SK-N-SH (cell line): ENCODE measurements around the gene TIMM10. TPM values are rescaled to one million over a fixed set of nuclear protein-coding genes. Genes with fewer than 3 reads are reported as not detected.

Experiments
- CTCF ChIA-PET: fragments of 300-600, 350-600 bp; formaldehyde crosslinking; extraction: SDS; loops from one replicate; lab custom pipeline; 2021; lab: Yijun Ruan, JAX
- POLR2A ChIA-PET: fragments of 350-600 bp; sonication (Branson Sonifier 250); formaldehyde crosslinking; extraction: SDS; loops from one replicate; lab custom pipeline; 2020; ENCODE audit warnings: antibody characterized with exemption, inconsistent platforms; lab: Yijun Ruan, JAX
- DNase-seq: peaks from one replicate; pipeline ENCODE4 v3.0.0; 2012
- H2AFZ ChIP-seq: fragments of 200-600 bp; sonication (generic); 2 replicates; pipeline ENCODE4 v1.8.1; 2016; ENCODE audit warnings: antibody characterized with exemption, mild to moderate bottlenecking, low read depth
- H3F3A ChIP-seq: fragments of 200-600 bp; sonication (generic); replicated peaks from 2 replicates; pipeline ENCODE3; 2016; ENCODE audit warnings: antibody characterized with exemption, mild to moderate bottlenecking; ENCODE audit not compliant: insufficient read depth
- H3K27ac ChIP-seq, 2 experiments: fragments of 200-500 bp in 1 of 2; fragments of 200-600 bp in 1 of 2; sonication (Bioruptor generic) in 1 of 2; sonication (generic), shearing (Covaris generic) in 1 of 2; 2 replicates each; pipeline versions ENCODE4 v1.5.1 to v1.6.1; 2014 to 2016; ENCODE audit warnings: low read depth in 2 of 2, inconsistent platforms in 1 of 2, low read length in 1 of 2, mild to moderate bottlenecking in 1 of 2, mixed read lengths in 1 of 2
- H3K27me3 ChIP-seq: fragments of 200-600 bp; sonication (generic), shearing (Covaris generic); 2 replicates; pipeline ENCODE4 v1.6.1; 2016; ENCODE audit warnings: mixed run types; ENCODE audit not compliant: insufficient read depth
- H3K36me3 ChIP-seq, 2 experiments: fragments of 200-500 bp in 1 of 2; fragments of 200-600 bp in 1 of 2; sonication (Bioruptor generic) in 1 of 2; sonication (generic) in 1 of 2; replicated peaks in 1 of 2; 2 replicates each; pipeline versions ENCODE3 to v1.5.1; 2014 to 2016; ENCODE audit warnings: low read length in 1 of 2, mild to moderate bottlenecking in 1 of 2; ENCODE audit not compliant: insufficient read depth in 2 of 2, control insufficient read depth in 1 of 2
- H3K4me1 ChIP-seq, 2 experiments: fragments of 200-500 bp in 1 of 2; fragments of 200-600 bp in 1 of 2; sonication (Bioruptor generic) in 1 of 2; sonication (generic), shearing (Covaris generic) in 1 of 2; 2 replicates each; pipeline versions ENCODE4 v1.5.1 to v1.6.1; 2014 to 2016; ENCODE audit warnings: low read depth in 1 of 2, low read length in 1 of 2, mixed run types in 1 of 2; ENCODE audit not compliant: insufficient read depth in 2 of 2, control insufficient read depth in 1 of 2
- H3K4me2 ChIP-seq: fragments of 200-600 bp; sonication (generic), shearing (Covaris generic); 2 replicates; pipeline ENCODE4 v1.6.1; 2017; ENCODE audit warnings: mixed run types
- H3K4me3 ChIP-seq, 2 experiments: fragments of 200-500 bp in 1 of 2; fragments of 200-600 bp in 1 of 2; sonication (Bioruptor generic) in 1 of 2; sonication (generic), shearing (Covaris generic) in 1 of 2; 2 replicates each; pipeline versions ENCODE4 v1.5.1 to v1.8.1; 2014 to 2016; ENCODE audit warnings: low read depth in 2 of 2, inconsistent platforms in 1 of 2, low read length in 1 of 2, mild to moderate bottlenecking in 1 of 2, mixed read lengths in 1 of 2, moderate library complexity in 1 of 2
- H3K79me2 ChIP-seq: fragments of 200-600 bp; sonication (generic); 2 replicates; pipeline ENCODE4 v1.8.1; 2017; ENCODE audit warnings: mild to moderate bottlenecking; ENCODE audit not compliant: insufficient read depth
- H3K9ac ChIP-seq: fragments of 200-600 bp; sonication (generic); 2 replicates; pipeline ENCODE4 v1.6.1; 2017; ENCODE audit warnings: mixed run types
- H3K9me2 ChIP-seq: fragments of 200-600 bp; sonication (generic); 2 replicates; pipeline ENCODE4 v1.6.1; 2017; ENCODE audit warnings: mixed run types
- H3K9me3 ChIP-seq: fragments of 200-600 bp; sonication (generic); 2 replicates; pipeline ENCODE4 v1.6.1; 2017; ENCODE audit warnings: mixed run types, mild to moderate bottlenecking, moderate library complexity
- H4K20me1 ChIP-seq: fragments of 200-600 bp; sonication (generic); 2 replicates; pipeline ENCODE4 v1.6.1; 2017; ENCODE audit warnings: mild to moderate bottlenecking, mixed run types; ENCODE audit not compliant: insufficient read depth
- CHD2 ChIP-seq: fragments of 150-350 bp; IDR thresholded peaks from 2 replicates; pipeline ENCODE4 v1.6.1; 2018; ENCODE audit warnings: low read length; ENCODE audit not compliant: partially characterized antibody
- EP300 ChIP-seq, 2 experiments: IDR thresholded peaks; 2 replicates each; pipeline versions ENCODE4 v1.4.0 to v1.6.1; 2012; ENCODE audit warnings: borderline replicate concordance in 1 of 2, low read depth in 1 of 2, low read length in 1 of 2
- FOXJ3 ChIP-seq: sonication (generic); formaldehyde crosslinking; IDR thresholded peaks from 2 replicates; pipeline ENCODE4 v1.5.1; 2020; ENCODE audit warnings: mild to moderate bottlenecking, missing genetic modification reagents
- GATA2 ChIP-seq: sonication (generic); formaldehyde crosslinking; IDR thresholded peaks from 2 replicates; pipeline ENCODE4 v1.5.0; 2020; ENCODE audit warnings: mild to moderate bottlenecking, missing genetic modification reagents
- MXI1 ChIP-seq: IDR thresholded peaks from 2 replicates; pipeline ENCODE4 v1.6.1; 2012; ENCODE audit warnings: mild to moderate bottlenecking, low read depth, low read length, improper control_type of control experiment
- POLR2AphosphoS5 ChIP-seq: IDR thresholded peaks from 2 replicates; pipeline ENCODE4 v1.6.1; 2012; ENCODE audit warnings: low read depth, low read length
- RFX5 ChIP-seq: IDR thresholded peaks from 2 replicates; pipeline ENCODE4 v1.6.1; 2012; ENCODE audit warnings: mild to moderate bottlenecking, improper control_type of control experiment, low read length
- TEAD4 ChIP-seq: IDR thresholded peaks from 2 replicates; pipeline ENCODE4 v1.4.0; 2012; ENCODE audit warnings: mild to moderate bottlenecking, borderline replicate concordance; ENCODE audit not compliant: insufficient read depth
- USF2 ChIP-seq: fragments of 150-350 bp; IDR thresholded peaks from 2 replicates; pipeline ENCODE4 v1.6.1; 2017; ENCODE audit warnings: antibody characterized with exemption, low read length, low read depth, borderline replicate concordance
- WGBS: methylation state at CpG from one replicate; pipeline ENCODE4 v1.1.6; 2017; ENCODE audit warnings: low lambda C conversion rate; 5-methylcytosine and 5-hydroxymethylcytosine counted together
- polyA plus RNA-seq, 3 experiments: library from polyadenylated mRNA; depleted of rRNA; stranded (reverse); fragments of >200 nt; gene quantifications; 2 replicates each; pipeline ENCODE4 v1.2.3, GENCODE V29; 2012
- TF ChIP-seq, protein P1 (sequence below): IDR thresholded peaks from 2 replicates; pipeline ENCODE4 v1.4.0; 2012; ENCODE audit warnings: low read depth

The TIMM10 gene
- polyA plus RNA-seq, 1 of the 3 experiments (the other 2 are of a cell fraction) = 179 TPM

DNA sequence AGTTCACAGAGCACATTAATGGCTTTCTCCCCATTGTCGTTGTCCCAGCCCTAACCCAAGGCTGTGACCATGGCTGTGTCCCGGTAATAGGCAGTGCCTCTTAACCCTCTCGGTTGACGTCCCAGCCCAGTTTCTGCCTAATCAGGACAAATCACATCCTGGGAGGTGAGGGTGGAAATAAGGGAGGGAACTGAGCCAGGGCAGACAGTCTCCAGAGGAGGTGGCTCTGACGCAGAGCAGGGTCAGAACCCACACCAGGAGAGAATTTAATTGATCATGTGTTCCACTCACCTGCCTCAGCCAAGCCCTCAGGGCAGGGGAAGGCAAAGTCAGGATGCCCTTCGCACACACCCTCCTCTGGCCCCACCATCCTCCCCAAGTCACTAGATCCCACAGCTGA is 32.0 kb downstream of the TIMM10 start (continued):
- no peak for TF ChIP-seq CHD2

DNA sequence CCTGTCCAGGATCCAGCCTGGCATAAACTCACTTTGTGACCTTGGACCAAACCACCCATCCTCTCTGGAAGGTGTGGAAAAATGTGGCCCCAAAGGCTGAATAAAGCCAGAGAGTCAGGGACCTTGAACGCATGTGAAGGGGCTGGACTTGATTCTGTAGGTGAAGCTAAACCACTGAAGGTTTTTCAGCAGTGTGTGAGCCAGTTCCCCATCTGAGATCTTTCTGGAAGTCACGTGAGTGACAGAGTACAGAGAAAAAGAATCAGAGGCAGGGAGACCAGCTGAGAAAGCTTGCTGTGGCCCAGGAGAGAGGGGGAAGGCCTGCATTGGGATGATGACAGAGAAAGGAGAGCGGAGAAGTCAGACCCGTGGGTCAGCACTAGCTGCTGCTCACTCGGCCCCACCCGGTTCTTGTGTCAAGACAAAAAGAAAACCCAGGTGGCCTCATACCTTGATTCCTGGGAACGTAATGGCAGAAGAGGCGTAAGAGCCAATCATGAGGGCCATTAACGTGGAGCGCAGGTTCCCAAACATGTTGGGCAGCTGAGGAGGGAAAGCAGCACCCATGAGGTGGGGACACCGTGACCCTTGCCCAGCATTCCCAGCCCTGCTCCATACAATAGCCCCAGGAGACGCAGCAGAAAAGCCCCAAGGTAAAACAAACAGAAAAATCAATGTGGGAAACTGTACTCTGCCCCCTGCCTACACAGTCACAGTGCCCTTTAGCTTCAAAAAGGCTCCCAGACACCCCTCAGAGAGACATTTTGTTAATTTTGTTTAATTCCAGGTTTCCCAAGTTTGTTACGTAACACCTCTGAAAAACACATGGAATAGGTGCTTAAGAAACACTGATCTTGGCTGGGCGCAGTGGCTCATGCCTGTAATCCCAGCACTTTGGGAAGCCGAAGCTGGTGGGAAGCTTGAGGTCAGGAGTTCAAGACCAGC is 33.0 kb downstream of the TIMM10 start:
- WGBS = 92% methylated on average over 15 of the region's 15 CpGs
- no peak overlapping the region for H3K9ac ChIP-seq
- H3K36me3 ChIP-seq = no peaks in the 10 kb centered on the region
- no peaks in the 10 kb centered on the region for H3K9me3 ChIP-seq
- H3K9me2 ChIP-seq = no peaks in the 10 kb centered on the region
- no peak overlapping the region for H3K27ac ChIP-seq
- POLR2A ChIA-PET = no interaction called here
- no peaks in the 10 kb centered on the region for H3K79me2 ChIP-seq
- no peak overlapping the region for H3K4me3 ChIP-seq
- no peaks in the 10 kb centered on the region for H3F3A ChIP-seq
- CTCF ChIA-PET = interaction anchor here (0.8 to 27.2 kb wide), 9 partner anchors 13 to 147 kb away, joined by 4 to 517 read pairs (median 11); partner anchors contain the start of genes RTN4RL2, SLC43A1, TIMM10 and UBE2L6
- H3K4me1 ChIP-seq = peaks cover 11 to 12% of the 10 kb centered on the region in 2 experiments; a peak in 2 of 4 replicates
- no peak overlapping the region for H3K4me2 ChIP-seq
- no peak overlapping the region for H2AFZ ChIP-seq
- no peak for TF ChIP-seq FOXJ3
- TF ChIP-seq POLR2AphosphoS5 = no peak
- no peak for TF ChIP-seq EP300 (IDR thresholded peaks at IDR 0.05; ENCODE audit: borderline replicate concordance in 1 of 2, low read depth in 1 of 2, low read length in 1 of 2)
- TF ChIP-seq RFX5 = no peak
- TF ChIP-seq GATA2 (CRISPR knock-in tag) = no peak
- no peak for TF ChIP-seq USF2
- TF ChIP-seq TEAD4 = no peak
- no peak for TF ChIP-seq MXI1
- H3K27me3 ChIP-seq = no peaks in the 10 kb centered on the region
- no peak for DNase-seq
- H4K20me1 ChIP-seq = no peaks in the 10 kb centered on the region

DNA sequence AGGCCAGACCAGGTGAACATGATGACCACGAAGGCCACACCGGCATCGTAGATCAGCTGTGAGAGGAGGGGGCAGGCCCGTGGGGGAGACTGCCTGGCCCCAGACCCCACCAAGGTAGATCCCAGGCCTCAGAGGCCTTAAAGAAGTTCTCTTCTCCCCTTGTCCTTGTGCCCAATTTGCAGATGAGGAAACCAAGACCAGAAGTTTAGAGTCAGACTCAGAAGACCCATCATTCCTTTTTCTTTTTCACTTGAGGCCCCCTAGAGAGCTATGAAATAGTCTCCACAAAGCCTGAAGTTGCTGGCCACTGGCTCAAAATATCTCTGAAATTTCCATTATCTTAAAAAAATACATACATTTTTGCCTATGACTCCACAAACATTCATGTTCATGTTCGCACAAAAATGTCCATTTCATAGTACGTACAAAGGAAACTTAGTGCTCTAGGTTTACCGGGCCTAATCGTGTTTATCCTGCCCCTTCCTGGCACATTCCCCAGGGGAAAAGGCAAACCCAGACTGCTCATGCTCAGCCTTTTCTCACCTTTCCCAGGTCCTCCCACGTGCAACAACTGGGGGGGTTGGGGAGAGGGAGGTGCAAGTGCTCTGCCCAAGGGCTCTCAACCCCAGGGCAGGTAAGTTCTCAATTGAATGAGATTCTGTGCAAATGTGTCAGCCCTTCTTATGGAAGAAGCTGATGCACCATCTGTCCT is 34.3 kb downstream of the TIMM10 start:
- Histone ChIP-seq H3K4me2 (no peak overlapping the region), H3K9ac (no peak overlapping the region), H3K4me3 (no peak overlapping the region), H3K4me1 (peaks cover 11 to 12% of the 10 kb centered on the region in 2 experiments; a peak in 2 of 4 replicates), H3F3A (peaks cover 2% of the 10 kb centered on the region), H3K27ac (no peak overlapping the region), H2AFZ (no peak overlapping the region), H4K20me1 (no peaks in the 10 kb centered on the region), H3K9me3 (no peaks in the 10 kb centered on the region), H3K79me2 (no peaks in the 10 kb centered on the region), H3K27me3 (no peaks in the 10 kb centered on the region), H3K9me2 (no peaks in the 10 kb centered on the region), H3K36me3 (no peaks in the 10 kb centered on the region)
- no peak for DNase-seq
- POLR2A ChIA-PET = no interaction called here
- TF ChIP-seq, protein P1, sequence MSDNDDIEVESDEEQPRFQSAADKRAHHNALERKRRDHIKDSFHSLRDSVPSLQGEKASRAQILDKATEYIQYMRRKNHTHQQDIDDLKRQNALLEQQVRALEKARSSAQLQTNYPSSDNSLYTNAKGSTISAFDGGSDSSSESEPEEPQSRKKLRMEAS = no peak
- TF ChIP-seq EP300 (IDR thresholded peaks at IDR 0.05; ENCODE audit: borderline replicate concordance in 1 of 2, low read depth in 1 of 2, low read length in 1 of 2) = no peak
- CTCF ChIA-PET = interaction anchor here (1.0 to 27.2 kb wide), 7 partner anchors 12 to 148 kb away, joined by 3 to 517 read pairs (median 16); partner anchors contain the start of genes RTN4RL2, SLC43A1 and TIMM10
- WGBS = 79% methylated on average over 6 of the region's 9 CpGs
